Keratinocyte (primary cell): ENCODE measurements around the gene HNRNPUL2. TPM values are rescaled to one million over a fixed set of nuclear protein-coding genes. Genes with fewer than 3 reads are reported as not detected.

Source experiments
- DNase-seq: peaks from one replicate; pipeline ENCODE4 v3.0.0-alpha.2; 2011; ENCODE audit warnings: low read depth, missing footprints, low spot score
- FAIRE-seq: peaks from 2 replicates; lab custom pipeline; 2011; peaks lifted over from hg19 to GRCh38; lab: Jason Lieb, UNC
- H2AFZ ChIP-seq: 2 replicates; pipeline ENCODE4 v1.6.0; 2012; ENCODE audit warnings: low read length, control low read depth, inconsistent platforms; ENCODE audit not compliant: control insufficient read depth
- H3K27ac ChIP-seq: 2 replicates; pipeline ENCODE4 v1.5.1; 2011; ENCODE audit warnings: low read length; ENCODE audit not compliant: control insufficient read depth, insufficient read depth
- H3K27me3 ChIP-seq: 3 replicates; pipeline ENCODE4 v1.6.0; 2011; ENCODE audit warnings: low read length; ENCODE audit not compliant: control insufficient read depth, insufficient read depth; ENCODE audit errors: extremely low read depth
- H3K36me3 ChIP-seq, 2 experiments: 2 replicates in 1 of 2; 3 replicates in 1 of 2; pipeline ENCODE4 v1.5.1; 2011; ENCODE audit warnings: low read length in 2 of 2, mild to moderate bottlenecking in 1 of 2; ENCODE audit not compliant: control insufficient read depth in 2 of 2, insufficient read depth in 2 of 2; ENCODE audit errors: extremely low read depth in 1 of 2
- H3K4me1 ChIP-seq: 3 replicates; pipeline ENCODE4 v1.5.1; 2011; ENCODE audit warnings: low read length; ENCODE audit not compliant: control insufficient read depth, insufficient read depth; ENCODE audit errors: extremely low read depth
- H3K4me2 ChIP-seq: 3 replicates; pipeline ENCODE4 v1.6.0; 2011; ENCODE audit warnings: low read depth, low read length; ENCODE audit not compliant: control insufficient read depth, insufficient read depth; ENCODE audit errors: extremely low read depth
- H3K4me3 ChIP-seq, 3 experiments: fragments of 200-600 bp in 1 of 3; sonication (generic) in 1 of 3; 2 replicates in 2 of 3; 3 replicates in 1 of 3; pipeline ENCODE4 v1.5.1; 2011 to 2016; ENCODE audit warnings: low read length in 3 of 3, mild to moderate bottlenecking in 3 of 3, control low read depth in 2 of 3, inconsistent platforms in 1 of 3, low read depth in 1 of 3, mixed read lengths in 1 of 3, mixed run types in 1 of 3, moderate library complexity in 1 of 3; ENCODE audit not compliant: control insufficient read depth in 2 of 3, insufficient read depth in 2 of 3; ENCODE audit errors: extremely low read depth in 1 of 3
- H3K79me2 ChIP-seq: 2 replicates; pipeline ENCODE4 v1.6.0; 2012; ENCODE audit warnings: low read length; ENCODE audit not compliant: control insufficient read depth, insufficient read depth
- H3K9ac ChIP-seq: 3 replicates; pipeline ENCODE4 v1.6.0; 2011; ENCODE audit warnings: low read length; ENCODE audit not compliant: control insufficient read depth, insufficient read depth; ENCODE audit errors: extremely low read depth
- H3K9me1 ChIP-seq: 3 replicates; pipeline ENCODE4 v1.6.0; 2011; ENCODE audit warnings: low read length; ENCODE audit not compliant: control insufficient read depth, insufficient read depth; ENCODE audit errors: extremely low read depth
- H3K9me3 ChIP-seq: 2 replicates; pipeline ENCODE4 v1.5.1; 2012; ENCODE audit warnings: low read depth, low read length; ENCODE audit not compliant: control insufficient read depth
- H4K20me1 ChIP-seq: 3 replicates; pipeline ENCODE4 v1.6.0; 2011; ENCODE audit warnings: low read length; ENCODE audit not compliant: control insufficient read depth, insufficient read depth; ENCODE audit errors: extremely low read depth
- EZH2 ChIP-seq: IDR thresholded peaks from one replicate; pipeline ENCODE4 v1.6.1; 2012; ENCODE audit warnings: inconsistent platforms, mild to moderate bottlenecking, low read length, moderate library complexity
- dilution Hi-C: fragments of 300-500 bp; cut with MboI; formaldehyde crosslinking; loops from one replicate; pipeline ENCODE4 v1.7.0; 2020; ENCODE audit warnings: low sequenced_read_pairs; ENCODE audit not compliant: extremely low pct_ligation_motif_present
- polyA plus RNA-seq, 5 experiments: library from polyadenylated mRNA; depleted of rRNA in 3 of 5; stranded (reverse) in 3 of 5; stranded (forward) in 1 of 5; unstranded in 1 of 5; fragments of >200 nt; gene quantifications; 1 replicate in 1 of 5; 2 replicates in 3 of 5; 3 replicates in 1 of 5; pipeline versions ENCODE4 v1.2.1 to v1.2.3, GENCODE V29; 2011 to 2012; ENCODE audit warnings: missing spikeins in 2 of 5, low read depth in 1 of 5, low replicate concordance in 1 of 5
- TF ChIP-seq, protein P1 (sequence below), 3 experiments: IDR thresholded peaks in 1 of 3; conservative IDR thresholded peaks in 1 of 3; optimal IDR thresholded peaks in 1 of 3; 2 replicates in 2 of 3; 3 replicates in 1 of 3; pipeline versions ENCODE3 to v1.5.1; 2011; ENCODE audit warnings: low read length in 3 of 3, mild to moderate bottlenecking in 3 of 3, moderate library complexity in 2 of 3, control low read depth in 1 of 3, inconsistent platforms in 1 of 3; ENCODE audit not compliant: insufficient read depth in 2 of 3; ENCODE audit errors: extremely low read depth in 1 of 3

HNRNPUL2 gene
- polyA plus RNA-seq, 1 donor (not counting 4 experiments of a cell fraction or from before 2014, with no cell fraction given): 29.0 TPM

GRCh38 chr11:62747475-62748160 lies 20.4 kb upstream of the HNRNPUL2 start:
- Histone ChIP-seq H3K27me3 (no peaks in the 10 kb centered on the region), H3K79me2 (peaks cover 9% of the 10 kb centered on the region), H2AFZ (no peak overlapping the region), H3K9ac (peak overlapping the region; percentile 25), H3K27ac (no peak overlapping the region), H3K4me3 (no peak overlapping the region), H3K9me1 (no peaks in the 10 kb centered on the region), H3K4me2 (no peak overlapping the region), H3K4me1 (no peaks in the 10 kb centered on the region), H3K36me3 (peaks cover 7 to 11% of the 10 kb centered on the region in 2 experiments), H3K9me3 (no peaks in the 10 kb centered on the region), H4K20me1 (no peaks in the 10 kb centered on the region)
- TF ChIP-seq, protein P1, sequence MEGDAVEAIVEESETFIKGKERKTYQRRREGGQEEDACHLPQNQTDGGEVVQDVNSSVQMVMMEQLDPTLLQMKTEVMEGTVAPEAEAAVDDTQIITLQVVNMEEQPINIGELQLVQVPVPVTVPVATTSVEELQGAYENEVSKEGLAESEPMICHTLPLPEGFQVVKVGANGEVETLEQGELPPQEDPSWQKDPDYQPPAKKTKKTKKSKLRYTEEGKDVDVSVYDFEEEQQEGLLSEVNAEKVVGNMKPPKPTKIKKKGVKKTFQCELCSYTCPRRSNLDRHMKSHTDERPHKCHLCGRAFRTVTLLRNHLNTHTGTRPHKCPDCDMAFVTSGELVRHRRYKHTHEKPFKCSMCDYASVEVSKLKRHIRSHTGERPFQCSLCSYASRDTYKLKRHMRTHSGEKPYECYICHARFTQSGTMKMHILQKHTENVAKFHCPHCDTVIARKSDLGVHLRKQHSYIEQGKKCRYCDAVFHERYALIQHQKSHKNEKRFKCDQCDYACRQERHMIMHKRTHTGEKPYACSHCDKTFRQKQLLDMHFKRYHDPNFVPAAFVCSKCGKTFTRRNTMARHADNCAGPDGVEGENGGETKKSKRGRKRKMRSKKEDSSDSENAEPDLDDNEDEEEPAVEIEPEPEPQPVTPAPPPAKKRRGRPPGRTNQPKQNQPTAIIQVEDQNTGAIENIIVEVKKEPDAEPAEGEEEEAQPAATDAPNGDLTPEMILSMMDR (optimal IDR thresholded peaks at IDR 0.05 in 1 of 3, IDR thresholded peaks at IDR 0.05 in 1 of 3, conservative IDR thresholded peaks at IDR 0.05 in 1 of 3; ENCODE audit: extremely low read depth in 1 of 3, insufficient read depth in 2 of 3, low read length in 3 of 3): no peak
- TF ChIP-seq EZH2: no peak
- dilution Hi-C loops: no loop called here
- FAIRE-seq (no peak), DNase-seq (no peak)

- Histone ChIP-seq H3K4me3 (no peak overlapping the region), H3K9me1 (no peaks in the 10 kb centered on the region), H2AFZ (no peak overlapping the region), H4K20me1 (no peaks in the 10 kb centered on the region), H3K4me1 (no peaks in the 10 kb centered on the region), H3K9ac (no peak overlapping the region), H3K4me2 (no peak overlapping the region), H3K9me3 (no peaks in the 10 kb centered on the region), H3K36me3 (peaks cover 7 to 14% of the 10 kb centered on the region in 2 experiments), H3K27me3 (no peaks in the 10 kb centered on the region), H3K79me2 (peaks cover 9% of the 10 kb centered on the region), H3K27ac (no peak overlapping the region)
- FAIRE-seq: no peak
- dilution Hi-C loops: no loop called here
- no peak for DNase-seq
- TF ChIP-seq, protein P1 (optimal IDR thresholded peaks at IDR 0.05 in 1 of 3, IDR thresholded peaks at IDR 0.05 in 1 of 3, conservative IDR thresholded peaks at IDR 0.05 in 1 of 3; ENCODE audit: extremely low read depth in 1 of 3, insufficient read depth in 2 of 3, low read length in 3 of 3): no peak
Measured at GRCh38 chr11:62737196-62737595, 9.9 kb upstream of the HNRNPUL2 start.
